Panc1 (cell line): ENCODE data around the gene RAB4A. TPM values are rescaled to one million over a fixed set of nuclear protein-coding genes. Genes with fewer than 3 reads are reported as not detected.

Experiments used
- ATAC-seq: fragments of 200-7000 bp; cut with Tn5 transposase; 2 replicates; pipeline ENCODE4 v1.9.1; 2020; ENCODE audit warnings: mild to moderate bottlenecking, moderate library complexity
- BruUV-seq: library from RNA; stranded (reverse); fragments of 400-500 nt; replicated peaks from 2 replicates; lab custom pipeline; 2021; lab: Mats Ljungman, UMichigan
- CTCF ChIA-PET: fragments of 300-600 bp; sonication (Branson Sonifier 250); formaldehyde crosslinking; loops from one replicate; lab custom pipeline; 2022; ENCODE audit warnings: antibody characterized with exemption; lab: Charles Lee
- POLR2A ChIA-PET: fragments of 300-600 bp; sonication (Branson Sonifier 250); formaldehyde crosslinking; loops from one replicate; lab custom pipeline; 2022; ENCODE audit warnings: antibody characterized with exemption; lab: Charles Lee
- DNase-seq: peaks from one replicate; pipeline ENCODE4 v3.0.0-alpha.2; 2010; ENCODE audit warnings: low read depth, low spot score
- H3K27ac ChIP-seq: 2 replicates; pipeline ENCODE4 v1.5.1; 2011; ENCODE audit warnings: mild to moderate bottlenecking, low read length, inconsistent platforms
- H3K27me3 ChIP-seq: fragments of 200-500 bp; sonication (Bioruptor generic); 2 replicates; pipeline ENCODE4 v1.6.0; 2014; ENCODE audit warnings: low read length, inconsistent platforms; ENCODE audit not compliant: control insufficient read depth, insufficient read depth
- H3K36me3 ChIP-seq: fragments of 200-500 bp; sonication (Bioruptor generic); 2 replicates; pipeline ENCODE4 v1.5.1; 2014; ENCODE audit warnings: inconsistent platforms, mild to moderate bottlenecking, low read length, moderate library complexity; ENCODE audit not compliant: control insufficient read depth, insufficient read depth
- H3K4me1 ChIP-seq: 2 replicates; pipeline ENCODE4 v1.5.1; 2011; ENCODE audit warnings: inconsistent platforms, mild to moderate bottlenecking, low read length, moderate library complexity; ENCODE audit not compliant: control insufficient read depth, insufficient read depth
- H3K4me3 ChIP-seq, 2 experiments: 2 replicates each; pipeline ENCODE4 v1.5.1; 2011 to 2012; ENCODE audit warnings: low read depth in 2 of 2, low read length in 2 of 2, mild to moderate bottlenecking in 2 of 2, inconsistent platforms in 1 of 2, moderate library complexity in 1 of 2
- H3K9me3 ChIP-seq: fragments of 200-500 bp; sonication (Bioruptor generic); 2 replicates; pipeline ENCODE4 v1.5.1; 2014; ENCODE audit warnings: low read depth, mild to moderate bottlenecking, inconsistent platforms, low read length, moderate library complexity; ENCODE audit not compliant: control insufficient read depth, insufficient read depth
- CTCF ChIP-seq: fragments of 450-650 bp; IDR thresholded peaks from 2 replicates; pipeline ENCODE4 v1.5.1; 2017; ENCODE audit warnings: mild to moderate bottlenecking
- POLR2AphosphoS5 ChIP-seq: IDR thresholded peaks from 2 replicates; pipeline ENCODE4 v1.6.1; 2012; ENCODE audit warnings: mild to moderate bottlenecking, low read depth, low read length, moderate library complexity
- REST ChIP-seq, 2 experiments: IDR thresholded peaks; 2 replicates each; pipeline ENCODE4 v1.6.1; 2011 to 2012; ENCODE audit warnings: low read depth in 2 of 2, control low read depth in 1 of 2, low read length in 1 of 2, mild to moderate bottlenecking in 1 of 2, moderate library complexity in 1 of 2; ENCODE audit not compliant: insufficient read depth in 1 of 2
- SIN3A ChIP-seq: IDR thresholded peaks from 2 replicates; pipeline ENCODE4 v1.6.1; 2012; ENCODE audit warnings: low read depth, mild to moderate bottlenecking, low read length, moderate library complexity, borderline replicate concordance; ENCODE audit not compliant: insufficient read depth
- TCF7L2 ChIP-seq: IDR thresholded peaks from 2 replicates; pipeline ENCODE4 v1.6.1; 2011; ENCODE audit warnings: mild to moderate bottlenecking, low read depth, low read length, inconsistent platforms
- in situ Hi-C: cut with HindIII; loops from 2 replicates; pipeline ENCODE4 v1.10.0; 2016; ENCODE audit warnings: low sequenced_read_pairs, low pct_unique_long_range_greater_than_20kb
- intact Hi-C: fragments of 100-400 bp; cut with micrococcal nuclease; formaldehyde crosslinking; loops from one replicate; pipeline ENCODE4 v1.10.0; 2022; ENCODE audit not compliant: unreplicated experiment
- total RNA-seq: library from RNA; stranded (reverse); gene quantifications from one replicate; pipeline ENCODE4 v1.2.1, GENCODE V29; 2021; ENCODE audit not compliant: unreplicated experiment

RAB4A gene
- total RNA-seq, 1 experiment from 2014 or later = 73.0 TPM

GRCh38 chr1:229283183-229283611 lies 12.3 kb downstream of the RAB4A start:
- H3K4me1 ChIP-seq = no peaks in the 10 kb centered on the region
- no peak for TF ChIP-seq CTCF
- TF ChIP-seq SIN3A = no peak
- no peak for TF ChIP-seq POLR2AphosphoS5
- no peak for TF ChIP-seq REST (IDR thresholded peaks at IDR 0.05; ENCODE audit: insufficient read depth in 1 of 2, low read depth in 2 of 2, low read length in 1 of 2)
- no peak for TF ChIP-seq TCF7L2
- no peaks in the 10 kb centered on the region; the same call in 1 of the 2 replicates for H3K36me3 ChIP-seq
- no peak for ATAC-seq
- intact Hi-C loops (no loop called here), in situ Hi-C loops (no loop called here)
- no peak for DNase-seq
- CTCF ChIA-PET = no interaction called here
- H3K27me3 ChIP-seq = no peaks in the 10 kb centered on the region
- H3K4me3 ChIP-seq = no peak overlapping the region
- H3K27ac ChIP-seq = no peak overlapping the region
- peaks cover 8% of the 10 kb centered on the region; the same call in 1 of the 2 replicates for H3K9me3 ChIP-seq
- BruUV-seq = TSS peak; percentile 9
- POLR2A ChIA-PET = interaction anchor here (0.6 kb wide), 1 partner anchor 55 kb away, joined by 3 read pairs; no protein-coding TSS in a partner anchor

- ATAC-seq (no peak), DNase-seq (no peak)
- Histone ChIP-seq H3K4me1 (no peaks in the 10 kb centered on the region), H3K36me3 (no peaks in the 10 kb centered on the region; the same call in 1 of the 2 replicates), H3K27ac (no peak overlapping the region), H3K4me3 (no peak overlapping the region), H3K9me3 (peaks cover 8% of the 10 kb centered on the region; the same call in 1 of the 2 replicates), H3K27me3 (no peaks in the 10 kb centered on the region)
- intact Hi-C loops = no loop called here
- ChIA-PET POLR2A (no interaction called here), CTCF (no interaction called here)
- TF ChIP-seq TCF7L2 (no peak), SIN3A (no peak), REST (IDR thresholded peaks at IDR 0.05; ENCODE audit: insufficient read depth in 1 of 2, low read depth in 2 of 2, low read length in 1 of 2) (no peak), POLR2AphosphoS5 (no peak), CTCF (no peak)
- in situ Hi-C loops = no loop called here
- BruUV-seq = no TSS peak
Observed at GRCh38 chr1:229284887-229285286, 14.0 kb downstream of the RAB4A start.
